Measurements from ENCODE around the gene CCL8.
A peak's percentile ranks its signal among the peaks of the same experiment; 100 is the strongest.

Gene CCL8

DNA sequence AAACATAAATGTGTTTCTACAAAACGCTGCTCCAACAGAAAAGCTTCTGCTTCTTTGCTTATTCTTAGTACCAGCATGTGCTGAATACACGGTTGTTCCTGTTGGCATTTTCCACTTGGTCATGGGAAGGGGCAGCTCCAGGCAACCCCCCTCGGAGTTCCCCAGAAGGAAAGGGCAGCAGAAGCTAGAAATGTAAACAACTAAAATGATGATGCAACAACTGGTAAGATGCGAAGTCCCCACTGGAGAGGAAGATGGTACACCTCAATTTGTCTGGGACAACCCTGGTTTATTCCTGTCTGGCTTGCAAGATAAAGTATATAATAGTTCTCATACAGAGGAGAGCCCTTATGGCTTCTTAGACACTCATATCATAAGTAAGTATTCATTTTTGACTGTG is 27.8 kb downstream of the CCL8 start:
- no peak overlapping the region for H3K27ac ChIP-seq
- TF ChIP-seq, protein P1, sequence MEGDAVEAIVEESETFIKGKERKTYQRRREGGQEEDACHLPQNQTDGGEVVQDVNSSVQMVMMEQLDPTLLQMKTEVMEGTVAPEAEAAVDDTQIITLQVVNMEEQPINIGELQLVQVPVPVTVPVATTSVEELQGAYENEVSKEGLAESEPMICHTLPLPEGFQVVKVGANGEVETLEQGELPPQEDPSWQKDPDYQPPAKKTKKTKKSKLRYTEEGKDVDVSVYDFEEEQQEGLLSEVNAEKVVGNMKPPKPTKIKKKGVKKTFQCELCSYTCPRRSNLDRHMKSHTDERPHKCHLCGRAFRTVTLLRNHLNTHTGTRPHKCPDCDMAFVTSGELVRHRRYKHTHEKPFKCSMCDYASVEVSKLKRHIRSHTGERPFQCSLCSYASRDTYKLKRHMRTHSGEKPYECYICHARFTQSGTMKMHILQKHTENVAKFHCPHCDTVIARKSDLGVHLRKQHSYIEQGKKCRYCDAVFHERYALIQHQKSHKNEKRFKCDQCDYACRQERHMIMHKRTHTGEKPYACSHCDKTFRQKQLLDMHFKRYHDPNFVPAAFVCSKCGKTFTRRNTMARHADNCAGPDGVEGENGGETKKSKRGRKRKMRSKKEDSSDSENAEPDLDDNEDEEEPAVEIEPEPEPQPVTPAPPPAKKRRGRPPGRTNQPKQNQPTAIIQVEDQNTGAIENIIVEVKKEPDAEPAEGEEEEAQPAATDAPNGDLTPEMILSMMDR (conservative IDR thresholded peaks at IDR 0.05) = no peak

DNA sequence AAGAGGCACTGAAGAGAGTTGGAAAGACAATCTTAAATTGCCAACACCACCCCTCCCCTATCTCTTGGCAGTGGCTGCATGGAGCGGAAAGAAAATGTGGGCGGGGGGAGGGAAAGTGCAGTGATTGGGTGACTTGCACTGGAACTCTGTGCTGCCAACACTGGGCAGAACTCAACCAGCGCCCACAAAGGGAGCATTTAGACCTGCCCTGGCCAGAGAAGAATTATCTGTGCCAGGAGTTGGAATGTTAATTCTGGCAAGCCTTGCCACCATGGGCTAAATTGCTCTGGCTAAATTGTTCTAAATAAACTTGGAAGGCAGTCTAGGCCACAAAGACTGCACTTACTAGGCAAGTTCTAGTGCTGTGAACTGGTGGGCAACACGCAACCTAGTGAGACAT is 30.5 kb downstream of the CCL8 start:
- H3K27ac ChIP-seq = no peak overlapping the region
- TF ChIP-seq, protein P1 (conservative IDR thresholded peaks at IDR 0.05) = no peak

DNA sequence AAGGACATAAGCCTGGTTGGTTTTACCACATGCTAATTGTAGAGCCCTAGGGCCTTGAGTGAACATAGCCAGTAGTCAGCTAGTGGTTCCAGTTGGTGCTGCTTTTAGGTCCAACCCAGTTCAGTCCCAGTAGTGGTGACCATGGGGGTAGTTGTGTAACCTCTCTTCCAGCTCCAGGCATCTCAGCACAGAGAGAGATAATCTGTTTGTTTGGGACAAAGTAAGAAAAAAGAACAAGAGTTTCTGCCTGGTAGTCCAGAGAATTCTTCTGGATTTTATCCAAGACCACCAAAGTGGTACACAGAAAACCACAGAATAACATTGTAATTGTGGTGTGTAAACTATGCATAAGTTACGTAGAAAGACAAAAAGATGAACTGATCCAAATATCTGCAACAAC is 31.9 kb downstream of the CCL8 start:
- TF ChIP-seq, protein P1 (conservative IDR thresholded peaks at IDR 0.05) = no peak

DNA sequence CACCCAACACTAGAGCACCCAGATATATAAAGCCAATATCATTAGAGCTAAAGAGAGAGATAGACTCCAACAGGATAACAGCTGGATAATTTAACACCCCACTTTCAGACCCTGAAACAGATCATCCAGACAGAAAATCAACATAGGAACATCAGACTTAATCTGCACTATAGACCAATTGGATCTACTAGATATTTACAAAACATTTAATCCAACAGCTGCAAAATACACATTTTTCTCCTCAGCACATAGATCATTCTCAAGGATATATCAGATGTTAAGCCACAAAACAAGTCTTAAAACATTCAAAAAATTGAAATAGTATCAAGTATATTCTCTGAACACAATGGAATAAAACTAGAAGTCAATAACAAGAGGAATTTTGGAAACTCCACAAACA is 33.0 kb downstream of the CCL8 start:
- TF ChIP-seq, protein P1 (conservative IDR thresholded peaks at IDR 0.05) = no peak
- H3K27ac ChIP-seq = no peak overlapping the region

More for the DNA sequence above, 31.9 kb downstream of the CCL8 start:
- no peak overlapping the region for H3K27ac ChIP-seq

DNA sequence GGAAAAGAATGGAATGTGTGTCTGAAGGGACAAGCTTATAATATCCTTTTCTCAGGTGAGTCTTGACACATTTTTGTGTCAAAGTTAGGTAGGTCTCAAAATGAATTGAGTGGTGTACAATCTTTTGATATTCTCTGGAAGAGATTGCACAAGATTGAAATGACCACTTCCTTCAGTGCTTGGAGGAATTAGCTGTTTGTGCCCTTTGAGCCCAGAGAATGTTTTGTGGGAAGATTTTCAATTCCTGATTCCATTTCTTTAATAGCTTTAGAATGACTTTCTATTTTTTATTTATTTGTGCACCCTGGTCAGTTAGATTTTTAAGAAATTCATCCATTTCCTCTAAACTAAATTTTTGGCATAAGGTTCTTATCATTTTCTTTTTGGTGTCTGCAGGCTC is 35.4 kb downstream of the CCL8 start:
- no peak overlapping the region for H3K27ac ChIP-seq
- TF ChIP-seq, protein P1 (conservative IDR thresholded peaks at IDR 0.05) = no peak

DNA sequence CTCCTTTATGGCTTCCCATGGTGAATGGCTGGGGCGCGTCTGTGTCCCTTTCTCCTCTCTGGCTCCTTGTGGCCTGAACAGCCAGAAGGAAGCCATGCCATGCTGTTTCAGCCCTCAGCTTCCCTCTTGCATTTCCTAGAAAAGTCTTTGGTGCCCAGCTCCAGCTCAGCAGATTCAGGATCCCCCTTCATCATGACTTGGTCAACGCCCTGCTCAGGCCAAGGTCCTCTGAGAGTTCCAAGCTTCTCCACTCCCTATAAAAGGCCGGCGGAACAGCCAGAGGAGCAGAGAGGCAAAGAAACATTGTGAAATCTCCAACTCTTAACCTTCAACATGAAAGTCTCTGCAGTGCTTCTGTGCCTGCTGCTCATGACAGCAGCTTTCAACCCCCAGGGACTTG is 37.0 kb downstream of the CCL8 start, which contains the start of gene CCL13:
Gene CCL13, plus strand, starts transcription at position 287 of the 400 bp plus-strand sequence. Its CDS starts 47 bp downstream, at position 334.
- no peak within 1 kb of the TSS for H3K27ac ChIP-seq
- TF ChIP-seq, protein P1 (conservative IDR thresholded peaks at IDR 0.05) = no peak

DNA sequence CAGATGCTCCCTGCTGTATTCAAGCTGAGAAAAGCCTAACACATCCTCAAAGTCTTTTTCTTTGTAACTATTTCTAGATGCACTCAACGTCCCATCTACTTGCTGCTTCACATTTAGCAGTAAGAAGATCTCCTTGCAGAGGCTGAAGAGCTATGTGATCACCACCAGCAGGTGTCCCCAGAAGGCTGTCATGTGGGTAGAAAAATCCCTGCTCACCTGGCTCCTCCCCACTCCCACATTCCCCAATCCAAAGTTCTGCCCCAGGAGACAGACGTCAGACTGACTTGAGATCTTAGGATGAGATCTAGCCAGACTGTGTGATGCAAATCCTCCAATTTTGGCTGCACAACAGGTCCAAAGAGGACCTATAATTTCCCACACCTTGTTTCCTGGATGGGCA is 38.2 kb downstream of the CCL8 start:
- no peak overlapping the region for H3K27ac ChIP-seq
- TF ChIP-seq, protein P1 (conservative IDR thresholded peaks at IDR 0.05) = peak; percentile 20; the same call in 1 of the 2 replicates

All from VCaP (cell line).